H9 (cell line): Measurements from ENCODE around the gene RIOK1. TPM values are rescaled to one million over a fixed set of nuclear protein-coding genes. Genes with fewer than 3 reads are reported as not detected.
A peak's percentile ranks its signal among the peaks of the same experiment; 100 is the strongest.

Experiments used
- DNase-seq: peaks from one replicate; pipeline ENCODE4 v3.0.0-alpha.2; 2017
- H2AFZ ChIP-seq: one replicate; pipeline ENCODE4 v1.6.1; 2013; ENCODE audit warnings: mild to moderate bottlenecking, low read length, control low read depth, moderate library complexity
- H2AK5ac ChIP-seq: 2 replicates; pipeline ENCODE4 v1.6.1; 2013; ENCODE audit warnings: low read length, control low read depth, mixed read lengths; ENCODE audit not compliant: insufficient read length
- H2BK120ac ChIP-seq: one replicate; pipeline ENCODE4 v1.6.1; 2013; ENCODE audit warnings: low read depth, mild to moderate bottlenecking, low read length, control low read depth, inconsistent platforms; ENCODE audit not compliant: poor library complexity, severe bottlenecking
- H2BK12ac ChIP-seq: 2 replicates; pipeline ENCODE4 v1.6.1; 2013; ENCODE audit warnings: low read length, control low read depth, mixed read lengths, low read depth; ENCODE audit not compliant: insufficient read length
- H2BK15ac ChIP-seq: 2 replicates; pipeline ENCODE4 v1.6.1; 2013; ENCODE audit warnings: low read depth, low read length, control low read depth
- H2BK20ac ChIP-seq: one replicate; pipeline ENCODE4 v1.6.1; 2013; ENCODE audit warnings: low read depth, mild to moderate bottlenecking, low read length, control low read depth, inconsistent platforms; ENCODE audit not compliant: poor library complexity, severe bottlenecking
- H2BK5ac ChIP-seq: 2 replicates; pipeline ENCODE4 v1.6.1; 2013; ENCODE audit warnings: low read length, control low read depth, mixed read lengths; ENCODE audit not compliant: insufficient read length
- H3K14ac ChIP-seq: 2 replicates; pipeline ENCODE4 v1.6.1; 2013; ENCODE audit warnings: low read length, control low read depth; ENCODE audit not compliant: insufficient read depth
- H3K18ac ChIP-seq: 2 replicates; pipeline ENCODE4 v1.6.1; 2013; ENCODE audit warnings: low read depth, mild to moderate bottlenecking, mixed read lengths, low read length, control low read depth; ENCODE audit not compliant: insufficient read length
- H3K23ac ChIP-seq: 2 replicates; pipeline ENCODE4 v1.6.1; 2013; ENCODE audit warnings: low read length, control low read depth, mixed read lengths, low read depth; ENCODE audit not compliant: insufficient read length
- H3K23me2 ChIP-seq: 2 replicates; pipeline ENCODE4 v1.6.1; 2013; ENCODE audit warnings: low read depth, mild to moderate bottlenecking, mixed read lengths, low read length, control low read depth; ENCODE audit not compliant: insufficient read length, poor library complexity, severe bottlenecking
- H3K27ac ChIP-seq: 2 replicates; pipeline ENCODE4 v1.5.1; 2013; ENCODE audit warnings: low read length, control low read depth, mixed read lengths, low read depth; ENCODE audit not compliant: insufficient read length
- H3K27me3 ChIP-seq: 2 replicates; pipeline ENCODE4 v1.6.1; 2013; ENCODE audit warnings: low read length, control low read depth, inconsistent platforms; ENCODE audit not compliant: insufficient read depth
- H3K4ac ChIP-seq: 2 replicates; pipeline ENCODE4 v1.6.1; 2013; ENCODE audit warnings: low read depth, mild to moderate bottlenecking, control low read depth, inconsistent platforms, low read length, moderate library complexity
- H3K4me1 ChIP-seq: 2 replicates; pipeline ENCODE4 v1.6.1; 2013; ENCODE audit warnings: low read length, control low read depth, inconsistent platforms; ENCODE audit not compliant: insufficient read depth
- H3K4me2 ChIP-seq: 2 replicates; pipeline ENCODE4 v1.6.1; 2013; ENCODE audit warnings: low read length, control low read depth, mixed read lengths; ENCODE audit not compliant: insufficient read length, insufficient read depth
- H3K56ac ChIP-seq: 2 replicates; pipeline ENCODE4 v1.6.1; 2013; ENCODE audit warnings: low read depth, mild to moderate bottlenecking, mixed read lengths, low read length, control low read depth; ENCODE audit not compliant: insufficient read length
- H3K79me1 ChIP-seq: 2 replicates; pipeline ENCODE4 v1.6.1; 2013; ENCODE audit warnings: low read depth, mild to moderate bottlenecking, moderate library complexity, low read length, control low read depth, inconsistent platforms; ENCODE audit not compliant: insufficient read depth, poor library complexity, severe bottlenecking
- H3K79me2 ChIP-seq: 2 replicates; pipeline ENCODE4 v1.6.1; 2013; ENCODE audit warnings: low read length, control low read depth, inconsistent platforms; ENCODE audit not compliant: insufficient read depth
- H3K9ac ChIP-seq: 2 replicates; pipeline ENCODE4 v1.6.1; 2013; ENCODE audit warnings: low read length, control low read depth, mixed read lengths; ENCODE audit not compliant: insufficient read length; ENCODE audit errors: extremely low read depth
- H3K9me3 ChIP-seq: one replicate; pipeline ENCODE4 v1.6.1; 2013; ENCODE audit warnings: low read depth, low read length, inconsistent platforms; ENCODE audit not compliant: control insufficient read depth
- H3T11ph ChIP-seq: one replicate; pipeline ENCODE4 v1.6.1; 2013; ENCODE audit warnings: mild to moderate bottlenecking, low read length, control low read depth, inconsistent platforms
- H4K20me1 ChIP-seq: one replicate; pipeline ENCODE4 v1.6.1; 2013; ENCODE audit not compliant: control insufficient read depth, insufficient read length, insufficient read depth
- H4K5ac ChIP-seq: 2 replicates; pipeline ENCODE4 v1.6.1; 2013; ENCODE audit warnings: low read depth, mild to moderate bottlenecking, mixed read lengths, low read length, control low read depth; ENCODE audit not compliant: insufficient read length
- H4K8ac ChIP-seq: replicated peaks from 2 replicates; pipeline ENCODE4 v1.6.1; 2013; ENCODE audit warnings: low read length, control low read depth, mixed read lengths, low read depth; ENCODE audit not compliant: insufficient read length
- H4K91ac ChIP-seq: 2 replicates; pipeline ENCODE4 v1.6.1; 2013; ENCODE audit warnings: low read depth, mild to moderate bottlenecking, moderate library complexity, mixed read lengths, low read length, control low read depth; ENCODE audit not compliant: insufficient read length
- H3K27ac Mint-ChIP-seq, 3 experiments: 2 replicates in 2 of 3; 3 replicates in 1 of 3; pipeline ENCODE4 v1.8.0; 2020 to 2021; ENCODE audit warnings: mixed read lengths in 3 of 3, mild to moderate bottlenecking in 1 of 3, moderate library complexity in 1 of 3
- H3K27me3 Mint-ChIP-seq: 2 replicates; pipeline ENCODE4 v1.8.0; 2021; ENCODE audit warnings: low read depth, mild to moderate bottlenecking, moderate library complexity, mixed read lengths
- H3K36me3 Mint-ChIP-seq, 3 experiments: 2 replicates in 2 of 3; 3 replicates in 1 of 3; pipeline ENCODE4 v1.8.0; 2020 to 2021; ENCODE audit warnings: low read depth in 3 of 3, mixed read lengths in 3 of 3; ENCODE audit not compliant: insufficient read depth in 1 of 3
- H3K4me1 Mint-ChIP-seq, 2 experiments: 2 replicates each; pipeline ENCODE4 v1.8.0; 2020; ENCODE audit warnings: mixed read lengths in 2 of 2
- H3K4me3 Mint-ChIP-seq, 2 experiments: 2 replicates in 1 of 2; 3 replicates in 1 of 2; pipeline ENCODE4 v1.8.0; 2020 to 2021; ENCODE audit warnings: mild to moderate bottlenecking in 2 of 2, mixed read lengths in 2 of 2, moderate library complexity in 1 of 2
- H3K9me3 Mint-ChIP-seq, 2 experiments: 2 replicates in 1 of 2; 3 replicates in 1 of 2; pipeline ENCODE4 v1.8.0; 2020; ENCODE audit warnings: mild to moderate bottlenecking in 2 of 2, mixed read lengths in 2 of 2, moderate library complexity in 1 of 2
- CTCF ChIP-seq: fragments of 200-600 bp; sonication (generic); conservative IDR thresholded peaks from 3 replicates; pipeline ENCODE4 v1.8.0; 2021; ENCODE audit warnings: antibody characterized with exemption, mild to moderate bottlenecking
- WGBS: extraction: QIAGEN DNeasy Blood & Tissue Kit; methylation state at CpG from one replicate; pipeline ENCODE4 v1.1.7; 2013; ENCODE audit warnings: missing lambda C conversion rate, low lambda C conversion rate, mixed read lengths; ENCODE audit not compliant: insufficient read length; ENCODE audit errors: extremely low coverage; 5-methylcytosine and 5-hydroxymethylcytosine counted together
- total RNA-seq: library from RNA; stranded (reverse); gene quantifications from 2 replicates; pipeline ENCODE4 v1.2.1, GENCODE V29; 2021

The RIOK1 gene
- total RNA-seq, 1 experiment from 2014 or later = 40.0 TPM

- no peak overlapping the region for H4K8ac ChIP-seq
- no peak overlapping the region for H3K9ac ChIP-seq
- peak overlapping the region in 1 of 3 experiments; percentile 68; a peak in 1 of 7 replicates for H3K27ac Mint-ChIP-seq
- H2BK15ac ChIP-seq = no peak overlapping the region
- H3K4me2 ChIP-seq = no peak overlapping the region
- H2AFZ ChIP-seq = no peak overlapping the region
- no peak overlapping the region for H2BK12ac ChIP-seq
- peaks cover 14 to 17% of the 10 kb centered on the region in 2 experiments for H3K4me1 Mint-ChIP-seq
- no peaks in the 10 kb centered on the region for H3K23me2 ChIP-seq
- H3T11ph ChIP-seq = no peak overlapping the region
- no peaks in the 10 kb centered on the region for H3K79me2 ChIP-seq
- no CpG with 5 or more reads among the region's 6 CpGs for WGBS
- no peak overlapping the region for H3K27ac ChIP-seq
- no peaks in the 10 kb centered on the region for H3K79me1 ChIP-seq
- no peak overlapping the region for H3K4ac ChIP-seq
- no peak overlapping the region for H2BK120ac ChIP-seq
- no peak overlapping the region for H3K18ac ChIP-seq
- H3K27me3 ChIP-seq = no peaks in the 10 kb centered on the region
- H3K56ac ChIP-seq = no peak overlapping the region
- H4K5ac ChIP-seq = no peak overlapping the region
- no peak overlapping the region for H3K23ac ChIP-seq
- H2AK5ac ChIP-seq = no peak overlapping the region
- TF ChIP-seq CTCF = no peak
- no peaks in the 10 kb centered on the region for H3K27me3 Mint-ChIP-seq
- H3K36me3 Mint-ChIP-seq = peaks cover 35 to 85% (median 60%) of the 10 kb centered on the region in 3 experiments; a peak in 6 of 7 replicates
- H3K4me1 ChIP-seq = no peaks in the 10 kb centered on the region
- H2BK5ac ChIP-seq = no peak overlapping the region
- H3K9me3 ChIP-seq = no peaks in the 10 kb centered on the region
- DNase-seq = no peak
- no peak overlapping the region for H2BK20ac ChIP-seq
- no peaks in the 10 kb centered on the region for H4K20me1 ChIP-seq
- H3K4me3 Mint-ChIP-seq = no peak overlapping the region
- no peak overlapping the region for H4K91ac ChIP-seq
- H3K14ac ChIP-seq = no peak overlapping the region
- no peaks in the 10 kb centered on the region for H3K9me3 Mint-ChIP-seq
These were observed 20.1 kb downstream of the RIOK1 start for GRCh38 chr6:7409740-7410139.
